HEK293 (cell line): ENCODE results near the gene SIX4.

ENCODE experiments used
- CTCF ChIA-PET: fragments of 350-600 bp; formaldehyde crosslinking; extraction: SDS; loops from one replicate; lab custom pipeline; 2021; ENCODE audit warnings: antibody characterized with exemption; lab: Yijun Ruan, JAX
- POLR2A ChIA-PET: fragments of 300-600 bp; formaldehyde crosslinking; extraction: SDS; loops from one replicate; lab custom pipeline; 2020; ENCODE audit warnings: antibody characterized with exemption, inconsistent platforms; lab: Yijun Ruan, JAX
- H3K27ac ChIP-seq: fragments of 200-500 bp; sonication (Bioruptor generic); 2 replicates; pipeline ENCODE4 v1.5.1; 2014; ENCODE audit warnings: low read depth, low read length, control low read depth, inconsistent platforms; ENCODE audit errors: extremely low read depth
- H3K36me3 ChIP-seq, 2 experiments: fragments of 200-500 bp in 1 of 2; sonication (Bioruptor generic) in 1 of 2; 1 replicate in 1 of 2; 2 replicates in 1 of 2; pipeline ENCODE4 v1.5.1; 2014 to 2017; ENCODE audit warnings: inconsistent platforms in 2 of 2, low read length in 2 of 2; ENCODE audit not compliant: control insufficient read depth in 2 of 2, insufficient read depth in 1 of 2
- H3K4me1 ChIP-seq: fragments of 200-500 bp; sonication (Bioruptor generic); 2 replicates; pipeline ENCODE4 v1.5.1; 2014; ENCODE audit warnings: mild to moderate bottlenecking, low read length, inconsistent platforms; ENCODE audit not compliant: control insufficient read depth, insufficient read depth
- H3K4me3 ChIP-seq: 2 replicates; pipeline ENCODE4 v1.5.1; 2011; ENCODE audit warnings: low read depth, mild to moderate bottlenecking, control low read depth, low read length, moderate library complexity
- H3K9me3 ChIP-seq: fragments of 200-500 bp; sonication (Bioruptor generic); 2 replicates; pipeline ENCODE4 v1.5.1; 2014; ENCODE audit warnings: low read depth, low read length, inconsistent platforms; ENCODE audit not compliant: control insufficient read depth, insufficient read depth
- SETDB1 ChIP-seq: IDR thresholded peaks from one replicate; pipeline ENCODE4 v1.6.1; 2017; ENCODE audit warnings: mild to moderate bottlenecking, low read length, moderate library complexity, mixed read lengths; ENCODE audit not compliant: insufficient read length
- YY1 ChIP-seq: fragments of 450-650 bp; formaldehyde crosslinking; IDR thresholded peaks from 2 replicates; pipeline ENCODE4 v1.5.1; 2018; ENCODE audit warnings: missing biosample characterization, missing genetic modification characterization
- ZBTB17 ChIP-seq: fragments of 450-650 bp; formaldehyde crosslinking; IDR thresholded peaks from 2 replicates; pipeline ENCODE4 v1.5.1; 2016; ENCODE audit warnings: missing biosample characterization, missing genetic modification characterization
- ZNF112 ChIP-seq: fragments of 450-650 bp; formaldehyde crosslinking; IDR thresholded peaks from 2 replicates; pipeline ENCODE4 v1.5.0; 2017; ENCODE audit warnings: missing biosample characterization, missing genetic modification characterization
- ZNF133 ChIP-seq: fragments of 450-650 bp; formaldehyde crosslinking; IDR thresholded peaks from 2 replicates; pipeline ENCODE4 v1.5.1; 2016; ENCODE audit warnings: missing biosample characterization, missing genetic modification characterization
- ZNF169 ChIP-seq: fragments of 450-650 bp; formaldehyde crosslinking; IDR thresholded peaks from 2 replicates; pipeline ENCODE4 v1.5.1; 2016; ENCODE audit warnings: missing biosample characterization, missing genetic modification characterization
- ZNF174 ChIP-seq: fragments of 450-650 bp; formaldehyde crosslinking; IDR thresholded peaks from 2 replicates; pipeline ENCODE4 v1.5.0; 2017; ENCODE audit warnings: missing biosample characterization, mild to moderate bottlenecking, missing genetic modification characterization
- ZNF202 ChIP-seq: fragments of 450-650 bp; formaldehyde crosslinking; IDR thresholded peaks from 2 replicates; pipeline ENCODE4 v1.5.1; 2016; ENCODE audit warnings: missing biosample characterization, missing genetic modification characterization, borderline replicate concordance
- ZNF248 ChIP-seq: fragments of 450-650 bp; formaldehyde crosslinking; IDR thresholded peaks from 2 replicates; pipeline ENCODE4 v1.5.1; 2017; ENCODE audit warnings: missing biosample characterization, missing genetic modification characterization
- ZNF366 ChIP-seq: fragments of 450-650 bp; formaldehyde crosslinking; conservative IDR thresholded peaks from 2 replicates; pipeline ENCODE4 v1.5.1; 2016; ENCODE audit warnings: missing biosample characterization, missing genetic modification characterization
- ZNF423 ChIP-seq: fragments of 450-650 bp; formaldehyde crosslinking; IDR thresholded peaks from 2 replicates; pipeline ENCODE4 v1.5.1; 2016; ENCODE audit warnings: missing biosample characterization, missing genetic modification characterization
- ZNF549 ChIP-seq: fragments of 450-650 bp; IDR thresholded peaks from 2 replicates; pipeline ENCODE4 v1.5.1; 2018; ENCODE audit warnings: missing biosample characterization, missing genetic modification characterization, mild to moderate bottlenecking, inconsistent platforms, moderate library complexity
- ZNF596 ChIP-seq: fragments of 450-650 bp; IDR thresholded peaks from 2 replicates; pipeline ENCODE4 v1.5.0; 2018; ENCODE audit warnings: missing biosample characterization, mild to moderate bottlenecking, missing genetic modification characterization, moderate library complexity
- ZNF768 ChIP-seq: fragments of 450-650 bp; formaldehyde crosslinking; IDR thresholded peaks from 2 replicates; pipeline ENCODE4 v1.5.1; 2018; ENCODE audit warnings: missing biosample characterization, mild to moderate bottlenecking, missing genetic modification characterization
- ZNF776 ChIP-seq: fragments of 450-650 bp; formaldehyde crosslinking; IDR thresholded peaks from 2 replicates; pipeline ENCODE4 v1.5.0; 2017; ENCODE audit warnings: missing biosample characterization, missing genetic modification characterization, borderline replicate concordance
- ZSCAN30 ChIP-seq: fragments of 450-650 bp; IDR thresholded peaks from 2 replicates; pipeline ENCODE4 v1.5.1; 2018; ENCODE audit warnings: missing biosample characterization, mild to moderate bottlenecking, missing genetic modification characterization, moderate library complexity
- TF ChIP-seq, protein P1 (sequence below): fragments of 450-650 bp; formaldehyde crosslinking; IDR thresholded peaks from 2 replicates; pipeline ENCODE4 v1.5.1; 2017; ENCODE audit warnings: missing biosample characterization, missing genetic modification characterization
- TF ChIP-seq, protein P2 (sequence below): fragments of 450-650 bp; formaldehyde crosslinking; optimal IDR thresholded peaks from 2 replicates; pipeline ENCODE3; 2016; ENCODE audit warnings: missing biosample characterization, mild to moderate bottlenecking, missing genetic modification characterization
- TF ChIP-seq, protein P3 (sequence below): fragments of 450-650 bp; formaldehyde crosslinking; IDR thresholded peaks from 2 replicates; pipeline ENCODE4 v1.5.1; 2017; ENCODE audit warnings: missing biosample characterization, missing genetic modification characterization

Gene SIX4

DNA sequence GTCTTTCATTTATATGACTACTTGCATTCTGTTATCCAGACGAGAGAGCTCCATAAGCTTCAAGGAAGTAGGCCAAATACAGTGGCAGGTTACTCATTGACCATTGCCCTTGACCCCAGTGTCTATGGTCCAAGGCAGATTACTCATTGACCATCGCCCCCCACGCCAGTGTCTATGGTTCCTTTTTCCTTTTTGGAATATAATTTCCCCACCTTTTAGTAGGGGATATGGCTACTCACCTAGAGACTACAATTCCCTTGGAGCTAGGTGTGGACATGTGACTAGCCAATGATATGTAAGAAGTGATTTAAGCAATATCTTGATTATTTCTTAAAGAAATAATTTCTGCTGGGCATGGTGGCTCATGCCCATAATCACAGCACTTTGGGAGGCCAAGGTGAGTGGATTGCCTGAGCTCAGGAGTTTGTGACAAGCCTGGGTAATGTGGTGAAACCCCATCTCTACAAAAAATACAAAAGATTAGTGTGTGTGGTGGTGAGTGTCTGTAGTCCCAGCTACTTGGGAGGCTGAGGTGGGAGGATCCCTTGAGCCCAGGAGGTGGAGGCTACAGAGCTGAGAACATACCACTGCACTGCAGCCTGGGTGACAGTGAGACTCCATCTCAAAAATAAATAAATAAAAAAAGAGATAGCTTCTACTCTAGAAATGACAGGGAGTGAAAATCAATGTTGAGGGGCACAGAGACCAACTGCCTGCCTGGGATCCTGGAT is 32.6 kb downstream of the SIX4 start (continued):
- no peak for TF ChIP-seq ZNF202
- no peak for TF ChIP-seq ZNF169 (tag by site-specific recombination)
- no peak for TF ChIP-seq ZNF112 (tag by site-specific recombination)
- TF ChIP-seq, protein P1, sequence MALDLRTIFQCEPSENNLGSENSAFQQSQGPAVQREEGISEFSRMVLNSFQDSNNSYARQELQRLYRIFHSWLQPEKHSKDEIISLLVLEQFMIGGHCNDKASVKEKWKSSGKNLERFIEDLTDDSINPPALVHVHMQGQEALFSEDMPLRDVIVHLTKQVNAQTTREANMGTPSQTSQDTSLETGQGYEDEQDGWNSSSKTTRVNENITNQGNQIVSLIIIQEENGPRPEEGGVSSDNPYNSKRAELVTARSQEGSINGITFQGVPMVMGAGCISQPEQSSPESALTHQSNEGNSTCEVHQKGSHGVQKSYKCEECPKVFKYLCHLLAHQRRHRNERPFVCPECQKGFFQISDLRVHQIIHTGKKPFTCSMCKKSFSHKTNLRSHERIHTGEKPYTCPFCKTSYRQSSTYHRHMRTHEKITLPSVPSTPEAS (tag by site-specific recombination): no peak
- TF ChIP-seq, protein P2, sequence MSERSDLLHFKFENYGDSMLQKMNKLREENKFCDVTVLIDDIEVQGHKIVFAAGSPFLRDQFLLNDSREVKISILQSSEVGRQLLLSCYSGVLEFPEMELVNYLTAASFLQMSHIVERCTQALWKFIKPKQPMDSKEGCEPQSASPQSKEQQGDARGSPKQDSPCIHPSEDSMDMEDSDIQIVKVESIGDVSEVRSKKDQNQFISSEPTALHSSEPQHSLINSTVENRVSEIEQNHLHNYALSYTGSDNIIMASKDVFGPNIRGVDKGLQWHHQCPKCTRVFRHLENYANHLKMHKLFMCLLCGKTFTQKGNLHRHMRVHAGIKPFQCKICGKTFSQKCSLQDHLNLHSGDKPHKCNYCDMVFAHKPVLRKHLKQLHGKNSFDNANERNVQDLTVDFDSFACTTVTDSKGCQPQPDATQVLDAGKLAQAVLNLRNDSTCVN (tag by site-specific recombination): no peak
- no peak for TF ChIP-seq ZNF133 (tag by site-specific recombination)
- no peak for TF ChIP-seq ZNF768 (tag by site-specific recombination)
- TF ChIP-seq SETDB1: no peak

DNA sequence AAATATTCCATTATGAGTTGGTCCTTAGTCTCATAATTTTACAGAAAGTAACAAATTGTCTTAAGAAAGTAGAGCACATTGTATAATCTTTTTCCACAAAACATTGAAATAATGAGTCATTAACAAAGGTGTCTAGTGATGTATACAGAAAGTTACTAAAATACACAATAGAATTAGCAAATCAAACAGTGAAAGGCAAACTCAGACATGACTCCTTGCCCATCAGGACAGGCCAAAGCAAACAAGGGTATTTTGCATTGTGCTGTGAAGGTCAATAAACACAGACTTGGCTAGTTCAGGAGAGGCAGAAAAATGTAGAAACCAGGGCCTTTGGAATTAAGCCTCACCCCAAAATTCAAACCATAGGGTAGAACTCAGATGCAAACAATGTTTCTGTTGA is 37.3 kb downstream of the SIX4 start:
- no peaks in the 10 kb centered on the region for H3K36me3 ChIP-seq
- no peak overlapping the region for H3K4me3 ChIP-seq
- ChIA-PET CTCF (no interaction called here), POLR2A (no interaction called here)
- TF ChIP-seq ZBTB17 (tag by site-specific recombination) (no peak), ZSCAN30 (no peak)
- no peaks in the 10 kb centered on the region for H3K9me3 ChIP-seq
- H3K27ac ChIP-seq: no peak overlapping the region
- no peaks in the 10 kb centered on the region for H3K4me1 ChIP-seq

DNA sequence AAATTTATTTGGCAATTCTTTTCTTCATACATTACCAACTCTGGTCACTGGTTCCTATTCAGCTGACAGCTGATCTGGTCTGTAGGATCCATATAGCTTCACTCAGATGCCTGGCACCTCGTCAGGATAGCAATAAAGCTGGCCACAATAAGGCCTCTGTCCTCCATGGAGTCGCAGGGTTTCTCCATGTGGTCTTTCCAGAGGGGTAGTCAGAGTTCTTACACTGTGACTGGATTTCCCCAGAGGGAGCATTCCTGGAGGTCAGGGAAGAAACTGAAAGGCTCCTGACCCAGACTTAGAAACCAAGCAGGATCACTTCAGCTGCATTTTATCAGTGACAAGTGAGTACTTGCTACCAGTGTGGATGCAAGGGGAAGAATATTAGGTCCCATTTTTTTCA is 39.9 kb downstream of the SIX4 start:
- no peaks in the 10 kb centered on the region for H3K9me3 ChIP-seq
- H3K4me3 ChIP-seq: no peak overlapping the region
- H3K36me3 ChIP-seq: no peaks in the 10 kb centered on the region
- CTCF ChIA-PET: interaction anchor here (0.7 kb wide), 1 partner anchor 637 kb away, joined by 3 read pairs; the partner anchor contains the start of gene PRKCH
- H3K4me1 ChIP-seq: no peaks in the 10 kb centered on the region
- H3K27ac ChIP-seq: no peak overlapping the region
- no peak for TF ChIP-seq ZNF248 (tag by site-specific recombination)
- TF ChIP-seq, protein P1 (tag by site-specific recombination): no peak
- TF ChIP-seq ZNF596 (tag by site-specific recombination): no peak
- TF ChIP-seq, protein P3, sequence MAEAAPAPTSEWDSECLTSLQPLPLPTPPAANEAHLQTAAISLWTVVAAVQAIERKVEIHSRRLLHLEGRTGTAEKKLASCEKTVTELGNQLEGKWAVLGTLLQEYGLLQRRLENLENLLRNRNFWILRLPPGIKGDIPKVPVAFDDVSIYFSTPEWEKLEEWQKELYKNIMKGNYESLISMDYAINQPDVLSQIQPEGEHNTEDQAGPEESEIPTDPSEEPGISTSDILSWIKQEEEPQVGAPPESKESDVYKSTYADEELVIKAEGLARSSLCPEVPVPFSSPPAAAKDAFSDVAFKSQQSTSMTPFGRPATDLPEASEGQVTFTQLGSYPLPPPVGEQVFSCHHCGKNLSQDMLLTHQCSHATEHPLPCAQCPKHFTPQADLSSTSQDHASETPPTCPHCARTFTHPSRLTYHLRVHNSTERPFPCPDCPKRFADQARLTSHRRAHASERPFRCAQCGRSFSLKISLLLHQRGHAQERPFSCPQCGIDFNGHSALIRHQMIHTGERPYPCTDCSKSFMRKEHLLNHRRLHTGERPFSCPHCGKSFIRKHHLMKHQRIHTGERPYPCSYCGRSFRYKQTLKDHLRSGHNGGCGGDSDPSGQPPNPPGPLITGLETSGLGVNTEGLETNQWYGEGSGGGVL (tag by site-specific recombination): no peak
- TF ChIP-seq ZNF776 (tag by site-specific recombination): no peak
- no peak for TF ChIP-seq ZNF174 (tag by site-specific recombination)
- TF ChIP-seq ZNF366: no peak
- TF ChIP-seq YY1 (tag by site-specific recombination): no peak
- no peak for TF ChIP-seq ZNF423 (tag by site-specific recombination)
- TF ChIP-seq ZNF549 (tag by site-specific recombination): no peak
- POLR2A ChIA-PET: interaction anchor here (0.9 kb wide), 1 partner anchor 34 kb away, joined by 3 read pairs; no protein-coding TSS in a partner anchor
